ENCODE results near the gene KLRG1. TPM values are rescaled to one million over a fixed set of nuclear protein-coding genes. Genes with fewer than 3 reads are reported as not detected.

The KLRG1 gene
- total RNA-seq, 2 donors from 2014 or later = 0.54 to 1.0 TPM

GRCh38 chr12:8995021-8995775 is 5.9 kb downstream of the KLRG1 start:
- TF ChIP-seq CTCF (IDR thresholded peaks at IDR 0.05) = no peak
- Histone ChIP-seq H3K4me3 (no peak overlapping the region), H3K36me3 (no peaks in the 10 kb centered on the region), H3K9ac (ENCODE audit: low read depth in 2 of 2, low read length in 2 of 2) (no peak overlapping the region), H3K9me3 (no peaks in the 10 kb centered on the region), H3K27me3 (no peaks in the 10 kb centered on the region), H3K27ac (no peak overlapping the region), H3K4me1 (no peaks in the 10 kb centered on the region)
- no peak for DNase-seq
- intact Hi-C loops (cut with DNase I) = no loop called here

GRCh38 chr12:8996682-8997405 is 7.5 kb downstream of the KLRG1 start:
- Histone ChIP-seq H3K4me3 (no peak overlapping the region), H3K27me3 (no peaks in the 10 kb centered on the region), H3K4me1 (no peaks in the 10 kb centered on the region), H3K9me3 (no peaks in the 10 kb centered on the region), H3K36me3 (no peaks in the 10 kb centered on the region), H3K27ac (no peak overlapping the region), H3K9ac (ENCODE audit: low read depth in 2 of 2, low read length in 2 of 2) (no peak overlapping the region)
- no peak for DNase-seq
- TF ChIP-seq CTCF (IDR thresholded peaks at IDR 0.05) = no peak
- intact Hi-C loops (cut with DNase I) = no loop called here

GRCh38 chr12:9001233-9001632 is 11.9 kb downstream of the KLRG1 start:
- no peaks in the 10 kb centered on the region for H3K4me1 ChIP-seq
- H3K4me3 ChIP-seq = no peak overlapping the region
- DNase-seq = no peak
- no peaks in the 10 kb centered on the region for H3K36me3 ChIP-seq
- intact Hi-C loops (cut with DNase I) = no loop called here
- H3K9ac ChIP-seq (ENCODE audit: low read depth in 2 of 2, low read length in 2 of 2) = no peak overlapping the region
- no peaks in the 10 kb centered on the region for H3K27me3 ChIP-seq
- no peaks in the 10 kb centered on the region for H3K9me3 ChIP-seq
- no peak overlapping the region for H3K27ac ChIP-seq
- TF ChIP-seq CTCF (IDR thresholded peaks at IDR 0.05) = no peak

GRCh38 chr12:9002335-9002734 is 13.0 kb downstream of the KLRG1 start:
- no peaks in the 10 kb centered on the region for H3K4me1 ChIP-seq
- no peak overlapping the region for H3K9ac ChIP-seq (ENCODE audit: low read depth in 2 of 2, low read length in 2 of 2)
- H3K36me3 ChIP-seq = no peaks in the 10 kb centered on the region
- no peak for DNase-seq
- no peak overlapping the region for H3K4me3 ChIP-seq
- no peaks in the 10 kb centered on the region for H3K9me3 ChIP-seq
- no peak for TF ChIP-seq CTCF (IDR thresholded peaks at IDR 0.05)
- no peak overlapping the region for H3K27ac ChIP-seq
- H3K27me3 ChIP-seq = no peaks in the 10 kb centered on the region
- intact Hi-C loops (cut with DNase I) = no loop called here

GRCh38 chr12:9022592-9022991 is 33.2 kb downstream of the KLRG1 start:
- no peaks in the 10 kb centered on the region for H3K36me3 ChIP-seq
- no peak for DNase-seq
- H3K9ac ChIP-seq (ENCODE audit: low read depth in 2 of 2, low read length in 2 of 2) = no peak overlapping the region
- H3K4me1 ChIP-seq = no peaks in the 10 kb centered on the region
- intact Hi-C loops (cut with DNase I) = no loop called here
- H3K4me3 ChIP-seq = no peak overlapping the region
- no peaks in the 10 kb centered on the region for H3K9me3 ChIP-seq
- no peak for TF ChIP-seq CTCF (IDR thresholded peaks at IDR 0.05)
- no peak overlapping the region for H3K27ac ChIP-seq
- H3K27me3 ChIP-seq = no peaks in the 10 kb centered on the region
